Retina (tissue), 1 donor: Measurements from ENCODE around the gene PRR12.

ENCODE experiments used
- DNase-seq: peaks from one replicate; pipeline ENCODE4 v3.0.0-alpha.2; 2016

PRR12 gene

GRCh38 chr19:49669516-49669915, 78.5 kb downstream of the PRR12 start:
- DNase-seq = no peak

GRCh38 chr19:49672131-49672919, 81.3 kb downstream of the PRR12 start:
- DNase-seq = peak; percentile 88
